Measurements from ENCODE around the gene AVPR1B. TPM values are rescaled to one million over a fixed set of nuclear protein-coding genes. Genes with fewer than 3 reads are reported as not detected.

AVPR1B gene
- total and polyA plus RNA-seq, 3 donors from 2014 or later, result not detected

DNA sequence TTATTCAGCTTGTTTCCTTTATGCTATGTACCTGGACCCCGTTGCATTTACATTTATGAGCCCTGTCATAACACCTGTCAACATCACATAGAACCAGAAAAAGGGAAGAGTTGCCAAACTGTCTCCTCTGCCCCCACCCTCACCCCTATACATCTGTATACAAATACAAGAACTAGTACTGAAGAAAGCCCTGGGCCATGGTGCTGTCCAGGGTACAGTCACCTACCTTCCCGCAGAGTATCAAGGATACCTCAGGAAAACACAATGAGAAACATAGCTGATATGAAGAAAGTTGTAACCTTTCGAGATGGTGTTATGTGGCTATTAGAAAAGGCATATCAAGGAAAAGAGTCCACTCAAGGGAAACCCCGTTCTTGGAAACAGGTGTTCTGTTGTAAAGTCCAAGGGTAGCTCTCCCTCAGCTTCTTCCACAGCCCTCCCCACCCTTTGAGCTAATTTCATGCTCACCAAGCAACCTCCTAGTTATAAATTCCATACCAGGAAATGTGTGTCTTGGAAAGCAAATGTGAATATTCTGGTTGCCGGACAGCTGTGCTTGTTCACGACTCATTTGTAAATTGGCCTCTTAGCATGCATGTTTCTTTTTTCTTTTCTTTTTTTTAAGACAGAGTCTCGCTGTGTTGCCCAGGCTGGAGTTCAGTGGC lies 16.7 kb upstream of the AVPR1B start:
- Histone ChIP-seq H3K4me3 (no peak overlapping the region), H3K27me3 (no peaks in the 10 kb centered on the region), H3K9me3 (no peaks in the 10 kb centered on the region), H3K36me3 (ENCODE audit: low read depth, missing control alignments) (no peaks in the 10 kb centered on the region), H3K4me1 (no peaks in the 10 kb centered on the region), H3K27ac (no peak overlapping the region)
- no peak for DNase-seq
- WGBS, 2 donors, result 89 to 91% methylated on average over 7 of the region's 7 CpGs
- intact Hi-C loops (cut with DNase I; ENCODE audit: low total_unique reads), result no loop called here
- TF ChIP-seq POLR2A (IDR thresholded peaks at IDR 0.05), result no peak
- TF ChIP-seq, protein P1, sequence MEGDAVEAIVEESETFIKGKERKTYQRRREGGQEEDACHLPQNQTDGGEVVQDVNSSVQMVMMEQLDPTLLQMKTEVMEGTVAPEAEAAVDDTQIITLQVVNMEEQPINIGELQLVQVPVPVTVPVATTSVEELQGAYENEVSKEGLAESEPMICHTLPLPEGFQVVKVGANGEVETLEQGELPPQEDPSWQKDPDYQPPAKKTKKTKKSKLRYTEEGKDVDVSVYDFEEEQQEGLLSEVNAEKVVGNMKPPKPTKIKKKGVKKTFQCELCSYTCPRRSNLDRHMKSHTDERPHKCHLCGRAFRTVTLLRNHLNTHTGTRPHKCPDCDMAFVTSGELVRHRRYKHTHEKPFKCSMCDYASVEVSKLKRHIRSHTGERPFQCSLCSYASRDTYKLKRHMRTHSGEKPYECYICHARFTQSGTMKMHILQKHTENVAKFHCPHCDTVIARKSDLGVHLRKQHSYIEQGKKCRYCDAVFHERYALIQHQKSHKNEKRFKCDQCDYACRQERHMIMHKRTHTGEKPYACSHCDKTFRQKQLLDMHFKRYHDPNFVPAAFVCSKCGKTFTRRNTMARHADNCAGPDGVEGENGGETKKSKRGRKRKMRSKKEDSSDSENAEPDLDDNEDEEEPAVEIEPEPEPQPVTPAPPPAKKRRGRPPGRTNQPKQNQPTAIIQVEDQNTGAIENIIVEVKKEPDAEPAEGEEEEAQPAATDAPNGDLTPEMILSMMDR (IDR thresholded peaks at IDR 0.05), result no peak

DNA sequence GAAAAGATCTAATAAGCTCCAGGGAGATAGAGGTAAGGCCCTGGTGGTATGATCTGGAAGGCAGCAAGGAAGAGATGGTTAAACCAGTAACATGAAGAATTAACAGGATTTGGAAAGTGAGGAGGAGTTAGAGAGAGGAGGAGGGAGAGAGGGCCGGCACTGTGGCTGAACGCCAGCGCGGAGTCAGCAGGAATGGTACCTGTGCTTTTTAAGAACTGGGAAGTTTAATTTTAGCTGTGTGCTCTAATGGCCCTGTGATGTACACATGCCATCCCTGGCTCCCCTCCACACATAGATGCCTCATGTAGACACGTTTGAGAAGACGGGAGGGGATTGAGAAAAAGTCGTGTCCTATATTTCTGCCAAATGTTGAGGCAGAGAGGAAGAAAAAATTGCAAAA lies 13.8 kb upstream of the AVPR1B start:
- Histone ChIP-seq H3K27ac (no peak overlapping the region), H3K9me3 (no peaks in the 10 kb centered on the region), H3K4me3 (no peak overlapping the region), H3K4me1 (no peaks in the 10 kb centered on the region), H3K36me3 (ENCODE audit: low read depth, missing control alignments) (no peaks in the 10 kb centered on the region), H3K27me3 (no peaks in the 10 kb centered on the region)
- intact Hi-C loops (cut with DNase I; ENCODE audit: low total_unique reads), result no loop called here
- 81 to 82% methylated on average over 7 of the region's 7 CpGs for WGBS, 2 donors
- no peak for DNase-seq
- TF ChIP-seq POLR2A (IDR thresholded peaks at IDR 0.05), result no peak
- TF ChIP-seq, protein P1 (IDR thresholded peaks at IDR 0.05), result no peak

DNA sequence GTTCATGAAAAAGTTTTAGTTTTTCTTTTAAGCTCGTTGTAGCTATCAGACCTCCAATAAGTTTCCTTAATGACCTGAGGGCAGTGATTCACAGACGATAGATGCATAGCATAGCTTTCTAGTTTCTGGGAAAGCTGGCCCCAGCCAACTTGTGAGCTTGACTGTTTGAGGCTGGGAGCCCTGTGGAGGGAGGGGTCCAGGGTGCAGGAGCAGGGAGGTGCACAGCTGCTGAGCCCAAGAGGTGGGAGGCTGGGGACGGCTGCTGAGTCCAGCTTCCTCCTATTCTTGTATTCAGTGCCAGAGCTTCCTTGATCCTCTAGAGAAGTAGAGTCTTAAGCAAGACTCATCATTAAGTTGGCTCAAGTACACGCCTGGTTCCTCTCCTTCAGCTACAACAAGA lies 11.0 kb upstream of the AVPR1B start:
- no peak for TF ChIP-seq POLR2A (IDR thresholded peaks at IDR 0.05)
- TF ChIP-seq, protein P1 (IDR thresholded peaks at IDR 0.05), result no peak
- 44 to 58% methylated on average over 4 of the region's 4 CpGs for WGBS, 2 donors
- Histone ChIP-seq H3K4me3 (no peak overlapping the region), H3K4me1 (no peaks in the 10 kb centered on the region), H3K36me3 (ENCODE audit: low read depth, missing control alignments) (no peaks in the 10 kb centered on the region), H3K27me3 (no peaks in the 10 kb centered on the region), H3K9me3 (no peaks in the 10 kb centered on the region), H3K27ac (no peak overlapping the region)
- DNase-seq, result no peak
- intact Hi-C loops (cut with DNase I; ENCODE audit: low total_unique reads), result no loop called here

DNA sequence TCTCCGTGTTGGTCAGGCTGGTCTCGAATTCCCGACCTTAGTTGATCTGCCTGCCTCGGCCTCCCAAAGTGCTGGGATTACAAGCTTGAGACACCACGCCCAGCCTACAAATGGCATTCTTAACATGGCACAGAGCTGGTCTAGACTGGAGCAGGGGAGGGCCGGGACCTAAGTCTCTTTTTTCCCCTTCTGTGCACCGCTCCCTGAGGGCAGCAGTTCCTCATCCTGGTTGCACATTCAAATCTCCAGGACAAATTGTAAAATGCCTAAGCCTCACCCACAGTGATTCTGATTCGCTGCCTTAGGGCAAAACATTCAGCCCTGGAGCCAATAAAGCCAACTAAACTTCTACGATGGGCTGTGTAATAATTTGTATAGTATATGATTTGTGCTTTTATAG lies 10.1 kb upstream of the AVPR1B start:
- Histone ChIP-seq H3K27ac (no peak overlapping the region), H3K27me3 (no peaks in the 10 kb centered on the region), H3K4me3 (no peak overlapping the region), H3K4me1 (no peaks in the 10 kb centered on the region), H3K9me3 (no peaks in the 10 kb centered on the region), H3K36me3 (ENCODE audit: low read depth, missing control alignments) (no peaks in the 10 kb centered on the region)
- 96 to 97% methylated on average over 9 of the region's 9 CpGs for WGBS, 2 donors
- TF ChIP-seq, protein P1 (IDR thresholded peaks at IDR 0.05), result no peak
- no peak for TF ChIP-seq POLR2A (IDR thresholded peaks at IDR 0.05)
- no peak for DNase-seq
- intact Hi-C loops (cut with DNase I; ENCODE audit: low total_unique reads), result no loop called here

DNA sequence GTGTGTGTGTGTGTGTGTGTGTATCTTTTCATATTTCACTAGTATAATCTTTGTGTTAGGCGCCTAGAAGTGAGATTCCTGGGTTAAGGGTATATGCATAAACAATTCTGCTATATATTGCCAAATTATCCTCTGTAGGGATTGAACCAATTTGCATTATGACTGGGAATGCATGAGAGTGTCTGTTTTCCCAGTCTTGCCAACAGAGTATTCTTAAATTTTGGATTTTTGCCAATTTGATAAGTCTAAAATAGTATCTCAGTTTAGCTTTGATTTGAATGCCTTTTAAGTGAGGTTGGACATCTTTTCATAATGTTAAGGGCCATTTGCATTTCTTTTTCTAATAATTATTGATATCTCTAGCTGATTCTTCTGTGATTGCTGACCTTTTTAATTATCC lies 8.2 kb upstream of the AVPR1B start:
- Histone ChIP-seq H3K36me3 (ENCODE audit: low read depth, missing control alignments) (no peaks in the 10 kb centered on the region), H3K27me3 (no peaks in the 10 kb centered on the region), H3K9me3 (no peaks in the 10 kb centered on the region), H3K27ac (no peak overlapping the region), H3K4me1 (no peaks in the 10 kb centered on the region), H3K4me3 (no peak overlapping the region)
- intact Hi-C loops (cut with DNase I; ENCODE audit: low total_unique reads), result no loop called here
- 92 to 93% methylated on average over 1 of the region's 1 CpG for WGBS, 2 donors
- no peak for TF ChIP-seq POLR2A (IDR thresholded peaks at IDR 0.05)
- TF ChIP-seq, protein P1 (IDR thresholded peaks at IDR 0.05), result no peak
- DNase-seq, result no peak

Measured in testis (tissue), 3 donors.